Epidermal melanocyte (primary cell): Measurements from ENCODE around the gene UGT1A5.
"Not testable (repeated sequence)": the region's sequence is repeated elsewhere in the genome, so short reads cannot be mapped to it uniquely, and the experiment has no call there.

Source experiments
- DNase-seq: peaks from one replicate; pipeline ENCODE4 v3.0.0; 2011; ENCODE audit warnings: low spot score; ENCODE audit not compliant: insufficient read length

UGT1A5 gene

DNA sequence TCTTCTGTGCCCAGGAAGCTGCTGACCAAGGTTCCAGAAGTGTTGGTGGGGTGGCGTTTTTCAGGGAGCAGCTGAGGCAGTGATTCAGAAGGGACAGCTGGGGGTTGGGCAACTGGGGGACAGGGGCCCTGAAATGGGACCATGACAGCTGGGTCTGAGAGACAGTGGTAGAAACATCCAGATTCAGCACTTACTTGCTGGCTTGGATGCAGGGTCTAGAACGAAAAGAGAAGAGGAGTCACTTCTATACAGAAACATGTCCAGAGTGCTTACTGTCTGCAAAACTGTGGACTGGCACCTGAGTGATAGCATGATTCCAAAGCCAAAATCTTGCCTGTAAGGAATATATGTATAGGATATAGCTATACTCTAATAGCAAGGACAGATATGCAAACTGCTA lies 33.1 kb downstream of the UGT1A5 start:
- not testable (repeated sequence) for DNase-seq

DNA sequence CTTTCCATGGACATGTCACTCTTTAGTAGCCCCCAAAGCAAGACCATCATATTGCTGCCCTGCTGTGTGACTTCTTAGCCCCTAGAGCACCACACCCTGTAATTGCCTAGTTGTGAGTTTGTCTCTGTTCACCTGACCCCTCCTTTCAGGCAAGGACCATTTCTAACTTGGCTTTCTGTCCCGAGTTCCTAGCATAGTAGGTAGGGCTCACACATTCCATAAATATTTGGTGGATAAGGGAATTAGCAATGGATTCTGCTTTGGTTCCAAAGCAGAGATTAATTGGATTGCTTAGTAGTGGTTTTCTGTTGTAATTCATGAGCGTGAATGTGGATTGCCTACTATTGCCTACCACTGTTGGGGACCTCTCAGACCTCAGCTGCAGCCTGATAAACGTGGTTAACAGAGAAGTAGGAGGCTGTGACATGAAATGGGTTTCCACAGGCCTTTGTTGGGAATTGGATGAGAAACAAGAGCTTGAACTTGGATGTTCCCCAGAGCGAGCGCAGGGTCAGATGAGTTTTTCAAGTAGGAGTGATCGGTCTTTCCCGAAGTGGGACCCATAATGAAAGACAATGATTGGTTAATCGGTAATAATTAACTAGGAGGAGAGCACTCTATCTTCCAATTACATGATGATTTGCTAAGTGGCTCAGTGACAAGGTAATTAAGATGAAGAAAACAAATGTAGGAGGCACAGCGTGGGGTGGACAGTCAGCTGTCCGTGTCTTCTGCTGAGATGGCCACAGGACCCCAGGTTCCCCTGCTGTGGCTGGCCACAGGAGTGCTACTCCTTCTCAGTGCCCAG lies 34.0 kb downstream of the UGT1A5 start:
- DNase-seq, result no peak

DNA sequence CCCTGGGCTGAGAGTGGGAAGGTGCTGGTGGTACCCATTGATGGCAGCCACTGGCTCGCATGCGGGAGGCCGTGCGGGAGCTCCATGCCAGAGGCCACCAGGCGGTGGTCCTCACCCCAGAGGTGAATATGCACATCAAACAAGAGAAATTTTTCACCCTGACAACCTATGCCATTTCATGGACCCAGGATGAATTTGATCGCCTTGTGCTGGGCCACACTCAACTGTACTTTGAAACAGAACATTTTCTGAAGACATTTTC lies 34.5 kb downstream of the UGT1A5 start:
- no peak for DNase-seq

DNA sequence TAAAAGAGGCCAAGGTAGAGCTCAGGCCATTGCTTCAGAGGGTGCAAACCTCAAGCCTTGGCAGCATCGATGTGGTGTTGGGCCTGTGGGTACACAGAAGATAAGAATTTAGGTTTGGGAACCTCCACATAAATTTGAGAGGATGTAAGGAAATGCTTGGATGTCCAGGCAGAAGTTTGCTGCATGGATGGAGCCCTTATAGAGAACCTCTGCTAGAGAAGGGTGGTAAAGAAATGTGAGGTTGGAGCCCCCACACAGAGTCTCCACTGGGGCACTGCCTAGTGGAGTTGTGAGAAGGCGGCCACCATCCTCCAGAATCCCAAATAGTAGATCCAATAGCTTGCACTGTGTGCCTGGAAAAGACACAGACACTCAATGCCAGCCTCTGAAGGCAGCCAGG lies 38.0 kb downstream of the UGT1A5 start:
- not testable (repeated sequence) for DNase-seq

DNA sequence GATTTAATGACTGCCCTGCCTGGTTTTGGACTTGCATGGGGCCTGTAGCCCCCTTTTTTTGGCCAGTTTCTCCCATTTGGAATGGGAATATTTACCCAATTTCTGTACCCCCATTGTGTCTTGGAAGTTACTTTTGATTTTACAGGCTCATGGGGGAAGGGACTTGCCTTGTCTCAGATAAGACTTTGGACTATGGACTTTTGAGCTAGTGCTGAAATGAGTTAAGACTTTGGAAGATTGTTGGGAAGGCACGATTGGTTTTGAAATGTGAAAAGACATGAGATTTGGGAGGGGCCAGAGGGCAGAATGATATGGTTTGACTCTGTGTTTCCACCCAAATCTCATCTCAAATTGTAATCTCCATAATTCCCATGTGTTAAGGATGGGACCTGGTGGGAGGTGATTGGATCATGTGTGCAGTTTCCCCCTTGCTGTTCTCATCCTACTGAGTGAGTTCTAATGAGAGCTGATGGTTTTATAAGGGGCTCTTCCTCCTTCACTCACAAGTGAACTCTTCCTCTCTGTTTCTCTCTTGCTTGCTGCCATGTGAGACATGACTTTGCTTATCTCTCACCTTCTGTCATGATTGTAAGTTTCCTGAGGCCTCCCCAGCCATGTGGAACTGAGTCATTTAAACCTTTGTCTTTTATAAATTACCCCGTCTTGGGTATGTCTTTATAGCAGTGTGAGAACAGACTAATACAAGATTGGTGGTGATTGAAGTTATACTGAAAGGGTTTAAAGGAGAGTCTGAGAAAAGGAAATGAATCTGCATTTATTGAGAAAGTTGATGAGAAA lies 38.7 kb downstream of the UGT1A5 start:
- DNase-seq, result not testable (repeated sequence)

DNA sequence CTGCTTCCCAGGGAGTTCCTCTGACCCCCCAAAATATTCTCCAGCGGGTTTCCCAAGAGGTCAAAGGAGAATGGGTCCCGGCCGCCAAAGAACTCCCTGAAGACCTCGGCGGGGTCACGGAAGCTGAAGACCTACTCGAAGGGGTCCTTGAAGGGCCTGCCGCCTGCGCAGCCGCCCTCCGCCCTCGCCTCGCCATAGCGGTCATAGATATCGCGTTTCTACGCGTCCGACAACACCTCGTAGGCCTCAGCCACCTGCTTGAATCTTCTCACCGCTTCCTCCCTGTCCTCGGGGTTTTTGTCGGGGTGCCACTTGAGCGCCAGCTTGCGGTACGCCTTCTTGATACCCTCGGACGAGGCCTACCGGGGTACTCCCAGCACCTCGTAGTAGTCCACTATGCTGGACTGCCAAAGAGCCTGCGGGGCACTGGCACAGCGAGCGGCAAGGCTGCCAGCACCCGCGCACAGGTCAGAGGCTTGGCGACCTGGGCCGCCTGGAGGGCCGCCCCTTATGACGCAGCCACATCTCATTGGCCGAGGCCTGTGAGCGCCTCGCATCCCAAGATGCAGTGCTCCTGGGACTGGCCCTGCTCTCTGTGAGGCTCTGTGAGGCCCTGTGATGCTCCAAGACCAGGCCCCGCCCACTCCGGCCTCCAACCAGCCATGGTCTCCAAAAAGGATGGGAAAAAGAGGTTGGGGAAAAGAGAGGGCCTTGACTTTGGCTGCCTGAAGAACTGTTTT lies 42.3 kb downstream of the UGT1A5 start:
- DNase-seq, result no peak

DNA sequence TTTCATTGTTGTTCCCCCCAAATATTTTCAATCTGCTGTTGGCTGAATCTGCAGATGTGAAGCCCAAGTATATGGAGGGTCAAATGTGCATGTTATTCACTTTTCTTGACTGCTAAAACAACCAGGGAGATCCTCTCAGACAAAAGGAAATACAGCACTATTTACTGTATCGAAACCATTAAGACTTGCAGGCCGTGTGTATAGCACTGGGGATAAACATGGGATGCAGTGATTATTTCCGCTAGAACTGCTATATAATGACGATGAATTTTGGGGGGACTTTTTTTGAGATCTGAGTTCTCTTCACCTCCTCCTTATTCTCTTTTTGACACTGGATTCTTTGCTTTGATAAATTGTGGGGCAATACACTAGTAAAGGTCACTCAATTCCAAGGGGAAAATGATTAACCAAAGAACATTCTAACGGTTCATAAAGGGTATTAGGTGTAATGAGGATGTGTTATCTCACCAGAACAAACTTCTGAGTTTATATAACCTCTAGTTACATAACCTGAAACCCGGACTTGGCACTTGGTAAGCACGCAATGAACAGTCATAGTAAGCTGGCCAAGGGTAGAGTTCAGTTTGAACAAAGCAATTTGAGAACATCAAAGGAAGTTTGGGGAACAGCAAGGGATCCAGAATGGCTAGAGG lies 43.8 kb downstream of the UGT1A5 start:
- DNase-seq, result no peak

DNA sequence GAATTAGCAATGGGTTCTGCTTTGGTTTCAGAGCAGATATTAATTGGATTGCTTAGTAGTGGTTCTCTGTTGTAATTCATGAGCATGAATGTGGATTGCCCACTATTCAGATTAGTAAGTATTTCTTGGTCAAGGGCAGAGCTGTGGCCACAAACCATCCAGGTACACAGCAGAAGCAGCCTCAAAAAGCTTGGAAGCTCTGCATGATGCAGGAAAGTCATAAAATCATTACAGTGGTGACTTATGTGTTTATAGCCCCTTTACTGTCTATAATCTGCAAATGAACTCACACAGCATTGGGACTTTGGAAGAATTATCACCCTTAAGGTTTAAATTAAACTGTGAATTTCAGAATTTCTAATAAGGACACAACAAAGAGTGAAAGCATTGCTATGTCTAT lies 45.4 kb downstream of the UGT1A5 start:
- DNase-seq, result no peak

DNA sequence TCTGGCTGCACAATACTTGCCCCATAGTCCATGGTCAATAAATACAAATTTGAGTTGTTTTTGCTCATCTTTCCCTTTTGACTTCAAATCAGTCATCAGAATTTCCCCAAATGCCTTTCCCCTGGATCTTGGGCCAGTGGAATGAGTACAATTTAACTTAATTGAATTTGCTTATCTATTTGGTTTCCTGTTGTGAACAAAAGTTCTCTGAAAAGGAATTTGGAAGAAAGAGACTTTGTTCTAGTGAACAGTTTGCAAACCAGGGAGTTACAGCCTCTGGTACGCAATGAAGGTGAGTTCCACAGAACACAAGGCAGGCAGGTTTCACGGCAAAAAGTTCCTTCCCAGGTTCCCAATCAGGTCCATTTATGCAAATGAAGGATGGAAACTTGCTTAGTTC lies 46.1 kb downstream of the UGT1A5 start:
- no peak for DNase-seq

DNA sequence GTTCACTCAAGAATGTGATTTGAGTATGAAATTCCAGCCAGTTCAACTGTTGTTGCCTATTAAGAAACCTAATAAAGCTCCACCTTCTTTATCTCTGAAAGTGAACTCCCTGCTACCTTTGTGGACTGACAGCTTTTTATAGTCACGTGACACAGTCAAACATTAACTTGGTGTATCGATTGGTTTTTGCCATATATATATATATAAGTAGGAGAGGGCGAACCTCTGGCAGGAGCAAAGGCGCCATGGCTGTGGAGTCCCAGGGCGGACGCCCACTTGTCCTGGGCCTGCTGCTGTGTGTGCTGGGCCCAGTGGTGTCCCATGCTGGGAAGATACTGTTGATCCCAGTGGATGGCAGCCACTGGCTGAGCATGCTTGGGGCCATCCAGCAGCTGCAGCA lies 47.3 kb downstream of the UGT1A5 start, which contains the start of gene UGT1A1:
UGT1A1 (plus strand) TSS at position 228 of the 400 bp plus-strand sequence; CDS start at position 246, 18 bp downstream.
- no peak for DNase-seq

DNA sequence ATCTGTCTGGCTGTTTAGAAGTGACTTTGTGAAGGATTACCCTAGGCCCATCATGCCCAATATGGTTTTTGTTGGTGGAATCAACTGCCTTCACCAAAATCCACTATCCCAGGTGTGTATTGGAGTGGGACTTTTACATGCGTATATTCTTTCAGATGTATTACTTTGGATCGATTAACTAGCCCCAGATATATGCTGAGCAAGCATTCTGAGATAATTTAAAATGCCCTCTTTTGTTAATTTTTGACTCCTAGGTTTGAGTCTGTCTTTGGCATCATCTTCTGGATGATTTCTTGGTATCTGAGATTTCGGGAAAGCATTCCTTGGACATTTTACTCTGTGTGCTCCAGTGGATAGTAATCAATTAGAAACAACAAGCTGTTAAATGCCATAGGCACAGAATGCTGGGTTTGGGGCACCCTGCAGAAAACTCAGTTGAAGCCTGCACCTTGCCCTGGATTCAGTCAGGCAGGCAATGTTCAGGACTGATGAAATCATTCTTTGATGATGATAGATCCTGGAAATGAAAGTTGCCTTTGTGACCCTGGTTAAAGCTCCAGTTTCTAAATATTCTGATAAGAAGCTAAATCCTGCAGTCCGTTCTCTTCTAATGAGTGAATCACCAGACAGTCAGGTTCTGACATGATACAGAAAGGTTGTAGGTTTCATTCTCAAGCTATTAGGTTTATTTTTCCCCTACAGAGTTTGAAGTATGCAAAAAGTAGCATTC lies 48.5 kb downstream of the UGT1A5 start:
- no peak for DNase-seq

DNA sequence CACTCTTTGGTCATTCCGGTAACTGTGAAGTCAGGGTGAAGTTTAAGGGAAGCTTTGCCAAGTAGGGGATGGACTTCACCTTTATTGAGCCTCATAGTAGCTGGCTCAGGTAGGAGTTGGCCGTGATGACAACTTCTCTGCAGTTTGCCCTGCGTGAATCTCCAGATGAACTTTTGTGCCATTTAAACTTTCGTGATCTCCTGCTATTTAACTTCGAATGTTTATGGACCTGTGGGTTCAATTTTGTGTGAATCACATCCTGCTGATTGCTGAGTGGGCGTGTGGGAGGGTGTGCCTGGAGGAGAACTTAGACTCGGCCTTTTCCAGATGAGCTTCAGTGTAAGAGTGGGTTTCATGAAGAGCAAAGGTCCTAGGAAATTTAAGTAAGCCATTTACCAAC lies 51.6 kb downstream of the UGT1A5 start:
- no peak for DNase-seq

DNA sequence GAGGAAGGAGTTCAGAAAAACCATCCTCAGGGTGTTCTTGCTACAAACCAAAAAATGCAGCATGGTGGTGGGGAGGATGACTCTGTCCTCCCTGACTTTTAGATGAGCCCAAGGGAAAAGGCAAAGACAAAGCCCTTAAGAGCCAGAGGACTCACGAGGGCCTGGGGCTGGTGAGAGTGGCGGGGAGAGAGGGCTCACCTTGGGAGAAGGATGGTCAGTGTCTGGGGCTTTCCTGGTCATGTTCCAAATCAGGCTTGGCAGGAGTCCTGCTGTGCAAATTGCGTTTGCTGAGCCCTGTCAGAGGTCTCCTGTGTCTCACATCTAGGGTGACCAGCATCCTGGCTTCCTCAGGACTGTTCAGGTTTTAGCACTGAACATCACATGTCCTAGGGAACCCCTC lies 52.1 kb downstream of the UGT1A5 start:
- no peak for DNase-seq

DNA sequence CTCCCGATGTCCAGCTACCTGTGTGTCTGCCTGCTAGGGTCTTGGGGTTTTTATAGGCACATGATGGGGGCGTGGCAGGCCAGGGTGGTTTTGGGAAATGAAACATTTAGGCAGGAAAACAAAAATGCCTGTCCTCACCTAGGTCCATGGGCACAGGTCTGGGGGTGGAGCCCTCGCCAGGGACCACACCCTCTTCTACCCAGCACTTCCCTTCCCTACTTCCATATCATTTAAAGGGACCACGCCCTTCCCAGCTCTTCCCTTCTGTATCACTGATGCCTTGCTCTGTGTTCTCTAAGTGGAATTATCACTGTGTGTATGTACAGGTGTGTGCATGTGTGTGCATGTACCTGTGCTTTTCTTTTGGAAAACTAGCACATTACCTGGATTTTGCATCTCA lies 53.7 kb downstream of the UGT1A5 start:
- DNase-seq, result no peak

DNA sequence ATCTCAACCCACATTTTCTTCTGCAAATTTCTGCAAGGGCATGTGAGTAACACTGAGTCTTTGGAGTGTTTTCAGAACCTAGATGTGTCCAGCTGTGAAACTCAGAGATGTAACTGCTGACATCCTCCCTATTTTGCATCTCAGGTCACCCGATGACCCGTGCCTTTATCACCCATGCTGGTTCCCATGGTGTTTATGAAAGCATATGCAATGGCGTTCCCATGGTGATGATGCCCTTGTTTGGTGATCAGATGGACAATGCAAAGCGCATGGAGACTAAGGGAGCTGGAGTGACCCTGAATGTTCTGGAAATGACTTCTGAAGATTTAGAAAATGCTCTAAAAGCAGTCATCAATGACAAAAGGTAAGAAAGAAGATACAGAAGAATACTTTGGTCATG lies 55.4 kb downstream of the UGT1A5 start:
- no peak for DNase-seq

DNA sequence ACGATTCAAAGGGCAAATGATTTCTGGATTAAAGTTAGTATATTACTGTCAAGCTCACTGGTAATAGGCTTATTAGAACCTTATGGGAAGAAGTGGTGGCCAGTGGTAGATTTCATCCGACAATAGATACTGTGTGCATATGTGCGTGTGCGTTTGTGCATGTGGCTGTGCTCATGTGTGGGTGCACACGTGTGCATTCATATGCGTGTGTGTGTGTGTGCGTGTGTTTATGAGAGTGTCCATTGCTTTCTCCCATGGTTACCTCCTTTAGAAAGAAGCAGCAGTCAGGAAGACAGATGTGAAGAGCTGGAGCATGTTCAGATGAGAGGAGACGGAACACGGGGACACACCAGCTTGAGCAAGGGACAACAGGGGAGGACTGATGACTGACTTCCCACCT lies 56.6 kb downstream of the UGT1A5 start:
- DNase-seq, result no peak

DNA sequence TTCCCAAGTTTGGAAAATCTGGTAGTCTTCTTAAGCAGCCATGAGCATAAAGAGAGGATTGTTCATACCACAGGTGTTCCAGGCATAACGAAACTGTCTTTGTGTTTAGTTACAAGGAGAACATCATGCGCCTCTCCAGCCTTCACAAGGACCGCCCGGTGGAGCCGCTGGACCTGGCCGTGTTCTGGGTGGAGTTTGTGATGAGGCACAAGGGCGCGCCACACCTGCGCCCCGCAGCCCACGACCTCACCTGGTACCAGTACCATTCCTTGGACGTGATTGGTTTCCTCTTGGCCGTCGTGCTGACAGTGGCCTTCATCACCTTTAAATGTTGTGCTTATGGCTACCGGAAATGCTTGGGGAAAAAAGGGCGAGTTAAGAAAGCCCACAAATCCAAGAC lies 59.4 kb downstream of the UGT1A5 start:
- no peak for DNase-seq

DNA sequence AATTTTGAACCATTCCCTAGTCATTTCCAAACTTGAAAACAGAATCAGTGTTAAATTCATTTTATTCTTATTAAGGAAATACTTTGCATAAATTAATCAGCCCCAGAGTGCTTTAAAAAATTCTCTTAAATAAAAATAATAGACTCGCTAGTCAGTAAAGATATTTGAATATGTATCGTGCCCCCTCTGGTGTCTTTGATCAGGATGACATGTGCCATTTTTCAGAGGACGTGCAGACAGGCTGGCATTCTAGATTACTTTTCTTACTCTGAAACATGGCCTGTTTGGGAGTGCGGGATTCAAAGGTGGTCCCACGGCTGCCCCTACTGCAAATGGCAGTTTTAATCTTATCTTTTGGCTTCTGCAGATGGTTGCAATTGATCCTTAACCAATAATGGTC lies 59.9 kb downstream of the UGT1A5 start:
- DNase-seq, result no peak

DNA sequence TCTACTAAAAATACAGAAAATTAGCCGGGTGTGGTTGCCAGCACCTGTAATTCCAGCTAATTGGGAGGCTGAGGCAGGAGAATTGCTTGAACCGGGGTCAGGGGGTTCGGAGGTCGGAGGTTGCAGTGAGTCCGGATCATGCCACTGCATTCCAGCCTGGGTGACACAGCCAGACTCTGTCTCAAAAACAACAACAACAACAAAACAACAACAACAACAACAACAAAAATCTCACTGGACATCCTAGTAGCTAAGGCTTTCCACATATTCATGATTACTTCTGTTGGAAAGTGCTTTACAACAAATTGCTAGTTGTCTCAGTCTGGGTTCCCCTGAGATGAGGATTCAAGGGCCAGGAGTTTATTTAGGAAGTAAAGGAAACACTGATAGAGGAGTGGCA lies 61.1 kb downstream of the UGT1A5 start:
- no peak for DNase-seq

DNA sequence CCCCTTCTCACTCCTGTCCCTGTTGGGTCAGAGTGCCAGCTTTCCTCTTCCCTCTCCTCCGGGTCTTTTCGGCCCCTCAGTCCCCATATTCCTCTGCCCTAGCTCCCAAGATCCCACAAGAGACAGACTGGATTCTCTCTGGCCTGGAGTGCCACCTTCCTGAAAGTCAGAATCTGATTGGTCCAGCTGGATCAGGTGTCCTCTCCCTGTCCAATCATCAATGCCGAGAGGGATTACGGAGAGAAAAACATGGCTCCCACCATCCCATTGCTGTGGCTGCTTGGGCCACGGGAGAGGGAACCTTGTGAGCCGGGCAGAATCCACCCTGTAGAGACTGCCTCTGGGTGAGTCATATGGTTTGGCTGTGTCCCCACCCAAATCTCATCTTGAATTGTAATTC lies 62.7 kb downstream of the UGT1A5 start:
- DNase-seq, result no peak

DNA sequence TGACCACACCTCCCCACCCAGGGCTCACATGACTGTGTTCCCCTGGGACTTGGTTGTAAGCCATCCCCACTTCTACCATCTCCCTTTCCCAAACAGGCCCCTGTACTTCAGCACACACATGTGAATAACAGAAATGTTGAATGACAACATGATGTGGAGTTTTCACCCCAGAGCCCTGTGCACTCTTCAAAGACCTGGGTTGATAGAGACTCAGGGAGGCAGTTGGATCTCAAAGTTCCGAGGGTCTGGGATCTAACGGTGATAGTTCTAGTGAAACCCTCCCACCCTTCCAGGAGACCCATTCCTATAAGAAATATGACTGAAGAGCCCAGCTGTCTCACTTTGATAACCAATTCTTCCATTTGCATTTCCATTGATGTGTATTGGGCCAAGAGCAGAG lies 65.3 kb downstream of the UGT1A5 start, which contains the start of gene MROH2A:
MROH2A (plus strand) TSS at position 301 of the 400 bp plus-strand sequence. CDS start 1,029 bp downstream, outside the sequence.
- DNase-seq, result no peak
